ENCODE measurements around the gene CCR6. TPM values are rescaled to one million over a fixed set of nuclear protein-coding genes. Genes with fewer than 3 reads are reported as not detected.

CCR6 gene
- total and polyA plus RNA-seq, 2 of the 13 experiments (the other 11 are each of a cell fraction or from before 2014, with no cell fraction given), result 4.5 to 8.7 TPM

GRCh38 chr6:167141667-167142432 is 19.0 kb downstream of the CCR6 start (continued):
- TF ChIP-seq ZBTB4 (CRISPR knock-in tag; IDR thresholded peaks at IDR 0.05; ENCODE audit: borderline replicate concordance) (0 out of 2 replicates have a peak, but pooled peaks have one; percentile 56), HNRNPLL (IDR thresholded peaks at IDR 0.05; ENCODE audit: low read depth, low read length, poor library complexity, severe bottlenecking) (peak; percentile 58), BCL3 (CRISPR knock-in tag; IDR thresholded peaks at IDR 0.05) (no peak), FIP1L1 (IDR thresholded peaks at IDR 0.05; ENCODE audit: borderline replicate concordance, insufficient read depth, low read depth, low read length) (no peak), DZIP1 (CRISPR knock-in tag; IDR thresholded peaks at IDR 0.05) (no peak), ETS1 (CRISPR knock-in tag; IDR thresholded peaks at IDR 0.05) (no peak), TRAFD1 (CRISPR knock-in tag; IDR thresholded peaks at IDR 0.05; ENCODE audit: borderline replicate concordance) (no peak), ZC3H4 (CRISPR knock-in tag; IDR thresholded peaks at IDR 0.05; ENCODE audit: borderline replicate concordance) (no peak), CREBL2 (CRISPR knock-in tag; IDR thresholded peaks at IDR 0.05; ENCODE audit: borderline replicate concordance) (peak; percentile 52; the same call in 1 of the 2 replicates), ZNF589 (CRISPR knock-in tag; conservative IDR thresholded peaks at IDR 0.05) (no peak), ZNF556 (CRISPR knock-in tag; IDR thresholded peaks at IDR 0.05; ENCODE audit: borderline replicate concordance) (no peak), PCBP2 (optimal IDR thresholded peaks at IDR 0.05; ENCODE audit: low read depth, low read length, poor library complexity, severe bottlenecking) (no peak)

All from HepG2 (cell line).